Astrocyte (in vitro differentiated cells and primary cell): ENCODE results near the gene MBTD1.

Source experiments
- CTCF ChIP-seq: IDR thresholded peaks from 2 replicates; pipeline ENCODE4 v1.5.1; 2011; ENCODE audit warnings: low read depth, mild to moderate bottlenecking, inconsistent platforms, low read length, moderate library complexity; ENCODE audit not compliant: insufficient read depth
- EZH2 ChIP-seq: IDR thresholded peaks from 2 replicates; pipeline ENCODE4 v1.6.1; 2012; ENCODE audit warnings: mild to moderate bottlenecking, low read length, inconsistent platforms; ENCODE audit not compliant: insufficient read depth

DNA sequence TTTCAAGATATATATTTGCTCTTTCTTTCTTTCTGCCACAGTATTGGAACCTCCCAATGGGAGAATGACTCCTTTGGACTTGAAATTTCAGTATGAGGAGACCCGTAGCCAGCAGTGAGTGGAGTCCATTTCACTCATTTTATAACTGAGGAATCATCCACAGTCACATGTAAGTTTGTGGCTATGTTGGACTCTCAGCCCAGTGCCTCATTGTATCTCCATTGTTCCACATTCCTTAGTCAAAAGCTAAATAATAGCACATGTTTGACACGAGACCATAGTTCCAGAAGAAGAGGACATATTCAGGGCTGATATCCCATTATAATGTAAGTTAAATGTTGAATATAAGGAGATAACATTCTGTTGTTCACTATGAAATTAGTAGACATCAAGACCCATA lies 126.5 kb downstream of the MBTD1 start:
- TF ChIP-seq EZH2 (no peak), CTCF (no peak)
